ENCODE data around the gene RUSC2. TPM values are rescaled to one million over a fixed set of nuclear protein-coding genes. Genes with fewer than 3 reads are reported as not detected.
"Not testable (repeated sequence)": the region's sequence is repeated elsewhere in the genome, so short reads cannot be mapped to it uniquely, and the experiment has no call there.

Gene RUSC2
- 1 to 10 TPM; 1.3 to 1.9 TPM for total RNA-seq

- ATAC-seq (replicated peaks): peak; percentile 82
- no peaks in the 10 kb centered on the region for H3K36me3 Mint-ChIP-seq (ENCODE audit: low read depth)
- H3K27ac Mint-ChIP-seq: peak within 1 kb of the TSS; percentile 53
- H3K4me3 Mint-ChIP-seq: peak within 1 kb of the TSS; percentile 77
- H3K4me1 Mint-ChIP-seq: peaks cover 8% of the 10 kb centered on the region
- H3K27me3 Mint-ChIP-seq: peaks cover 15% of the 10 kb centered on the region
- no peaks in the 10 kb centered on the region for H3K9me3 Mint-ChIP-seq
Measured at GRCh38 chr9:35489313-35490154, at the start of gene RUSC2. TSS of gene RUSC2 (plus strand) at chr9:35490111. CDS start at chr9:35546522, 56,411 bp downstream.

- H3K36me3 Mint-ChIP-seq (ENCODE audit: low read depth): no peaks in the 10 kb centered on the region
- no peak overlapping the region for H3K27ac Mint-ChIP-seq
- H3K4me1 Mint-ChIP-seq: no peaks in the 10 kb centered on the region
- H3K27me3 Mint-ChIP-seq: peaks cover 42% of the 10 kb centered on the region
- no peaks in the 10 kb centered on the region for H3K9me3 Mint-ChIP-seq
- no peak for ATAC-seq (replicated peaks)
- H3K4me3 Mint-ChIP-seq: no peak overlapping the region
Measured at GRCh38 chr9:35446012-35446411, 43.9 kb upstream of the RUSC2 start.

- peaks cover 7% of the 10 kb centered on the region for H3K9me3 Mint-ChIP-seq
- ATAC-seq (replicated peaks): no peak
- no peak overlapping the region for H3K4me3 Mint-ChIP-seq
- no peaks in the 10 kb centered on the region for H3K36me3 Mint-ChIP-seq (ENCODE audit: low read depth)
- no peak overlapping the region for H3K27ac Mint-ChIP-seq
- no peaks in the 10 kb centered on the region for H3K4me1 Mint-ChIP-seq
- peaks cover 54% of the 10 kb centered on the region for H3K27me3 Mint-ChIP-seq
Measured at GRCh38 chr9:35448496-35448895, 41.4 kb upstream of the RUSC2 start.

GRCh38 chr9:35452481-35452880, 37.4 kb upstream of the RUSC2 start:
- H3K27ac Mint-ChIP-seq: no peak overlapping the region
- no peaks in the 10 kb centered on the region for H3K36me3 Mint-ChIP-seq (ENCODE audit: low read depth)
- H3K4me1 Mint-ChIP-seq: no peaks in the 10 kb centered on the region
- H3K4me3 Mint-ChIP-seq: no peak overlapping the region
- H3K9me3 Mint-ChIP-seq: peaks cover 12% of the 10 kb centered on the region
- ATAC-seq (replicated peaks): no peak
- H3K27me3 Mint-ChIP-seq: peaks cover 38% of the 10 kb centered on the region

- H3K36me3 Mint-ChIP-seq (ENCODE audit: low read depth): no peaks in the 10 kb centered on the region
- no peak overlapping the region for H3K4me3 Mint-ChIP-seq
- H3K4me1 Mint-ChIP-seq: no peaks in the 10 kb centered on the region
- H3K9me3 Mint-ChIP-seq: peaks cover 12% of the 10 kb centered on the region
- ATAC-seq (replicated peaks): no peak
- H3K27me3 Mint-ChIP-seq: peaks cover 32% of the 10 kb centered on the region
- no peak overlapping the region for H3K27ac Mint-ChIP-seq
Measured at GRCh38 chr9:35453786-35454185, 36.1 kb upstream of the RUSC2 start.

- Mint-ChIP-seq H3K27ac (no peak overlapping the region), H3K36me3 (ENCODE audit: low read depth) (no peaks in the 10 kb centered on the region)
Measured at GRCh38 chr9:35464141-35465025, 25.5 kb upstream of the RUSC2 start.

GRCh38 chr9:35470340-35470739, 19.6 kb upstream of the RUSC2 start:
- H3K27ac Mint-ChIP-seq: no peak overlapping the region
- no peak overlapping the region for H3K4me3 Mint-ChIP-seq
- H3K27me3 Mint-ChIP-seq: peaks cover 44% of the 10 kb centered on the region
- ATAC-seq (replicated peaks): no peak
- no peaks in the 10 kb centered on the region for H3K36me3 Mint-ChIP-seq (ENCODE audit: low read depth)
- no peaks in the 10 kb centered on the region for H3K4me1 Mint-ChIP-seq
- H3K9me3 Mint-ChIP-seq: no peaks in the 10 kb centered on the region

More at GRCh38 chr9:35464141-35465025, 25.5 kb upstream of the RUSC2 start:
- Mint-ChIP-seq H3K4me3 (no peak overlapping the region), H3K4me1 (no peaks in the 10 kb centered on the region), H3K27me3 (peaks cover 63% of the 10 kb centered on the region), H3K9me3 (peaks cover 5% of the 10 kb centered on the region)
- ATAC-seq (replicated peaks): no peak

GRCh38 chr9:35470894-35471293, 19.0 kb upstream of the RUSC2 start:
- no peak for ATAC-seq (replicated peaks)

GRCh38 chr9:35476596-35476995, 13.3 kb upstream of the RUSC2 start:
- H3K4me3 Mint-ChIP-seq: no peak overlapping the region
- H3K27ac Mint-ChIP-seq: no peak overlapping the region
- ATAC-seq (replicated peaks): no peak
- peaks cover 28% of the 10 kb centered on the region for H3K27me3 Mint-ChIP-seq
- H3K9me3 Mint-ChIP-seq: no peaks in the 10 kb centered on the region
- H3K4me1 Mint-ChIP-seq: no peaks in the 10 kb centered on the region
- no peaks in the 10 kb centered on the region for H3K36me3 Mint-ChIP-seq (ENCODE audit: low read depth)

More at GRCh38 chr9:35470894-35471293, 19.0 kb upstream of the RUSC2 start:
- Mint-ChIP-seq H3K27me3 (peaks cover 46% of the 10 kb centered on the region), H3K4me1 (no peaks in the 10 kb centered on the region), H3K27ac (no peak overlapping the region), H3K9me3 (no peaks in the 10 kb centered on the region), H3K36me3 (ENCODE audit: low read depth) (no peaks in the 10 kb centered on the region), H3K4me3 (no peak overlapping the region)

- not testable (repeated sequence) for H3K9me3 Mint-ChIP-seq; H3K4me1 Mint-ChIP-seq; H3K36me3 Mint-ChIP-seq (ENCODE audit: low read depth); H3K27ac Mint-ChIP-seq; H3K4me3 Mint-ChIP-seq
- peaks cover 28% of the 10 kb centered on the region for H3K27me3 Mint-ChIP-seq
- peak; percentile 81 for ATAC-seq (replicated peaks)
Measured at GRCh38 chr9:35477211-35477855, 12.6 kb upstream of the RUSC2 start.

- no peak overlapping the region for H3K4me3 Mint-ChIP-seq
- no peak for ATAC-seq (replicated peaks)
- H3K27me3 Mint-ChIP-seq: peaks cover 25% of the 10 kb centered on the region
Measured at GRCh38 chr9:35478871-35479270, 11.0 kb upstream of the RUSC2 start.

GRCh38 chr9:35481347-35481975, 8.4 kb upstream of the RUSC2 start:
- Mint-ChIP-seq H3K27me3 (peaks cover 7% of the 10 kb centered on the region), H3K27ac (no peak overlapping the region), H3K4me3 (no peak overlapping the region), H3K9me3 (no peaks in the 10 kb centered on the region), H3K4me1 (no peaks in the 10 kb centered on the region), H3K36me3 (ENCODE audit: low read depth) (no peaks in the 10 kb centered on the region)
- ATAC-seq (replicated peaks): peak; percentile 55

More at GRCh38 chr9:35478871-35479270, 11.0 kb upstream of the RUSC2 start:
- Mint-ChIP-seq H3K36me3 (ENCODE audit: low read depth) (no peaks in the 10 kb centered on the region), H3K9me3 (no peaks in the 10 kb centered on the region), H3K4me1 (no peaks in the 10 kb centered on the region), H3K27ac (no peak overlapping the region)

GRCh38 chr9:35482071-35482470, 7.8 kb upstream of the RUSC2 start:
- Mint-ChIP-seq H3K4me3 (no peak overlapping the region), H3K27ac (no peak overlapping the region)
- ATAC-seq (replicated peaks): no peak

GRCh38 chr9:35484406-35484805, 5.5 kb upstream of the RUSC2 start:
- Mint-ChIP-seq H3K4me1 (peaks cover 4% of the 10 kb centered on the region), H3K36me3 (ENCODE audit: low read depth) (no peaks in the 10 kb centered on the region), H3K27ac (no peak overlapping the region), H3K27me3 (peaks cover 8% of the 10 kb centered on the region), H3K9me3 (no peaks in the 10 kb centered on the region), H3K4me3 (no peak overlapping the region)
- no peak for ATAC-seq (replicated peaks)

More at GRCh38 chr9:35482071-35482470, 7.8 kb upstream of the RUSC2 start:
- Mint-ChIP-seq H3K27me3 (peaks cover 3% of the 10 kb centered on the region), H3K4me1 (no peaks in the 10 kb centered on the region), H3K36me3 (ENCODE audit: low read depth) (no peaks in the 10 kb centered on the region), H3K9me3 (no peaks in the 10 kb centered on the region)

All from activated T-helper 17 cell treated with anti-CD3 and anti-CD28 coated beads, Interleukin-2, amount 50 U/mL, for 72 hours (primary cell).